ENCODE measurements around the gene GZMH.
A peak's percentile ranks its signal among the peaks of the same experiment; 100 is the strongest.
"Not testable (repeated sequence)": the region's sequence is repeated elsewhere in the genome, so short reads cannot be mapped to it uniquely, and the experiment has no call there.

The GZMH gene, protein sequence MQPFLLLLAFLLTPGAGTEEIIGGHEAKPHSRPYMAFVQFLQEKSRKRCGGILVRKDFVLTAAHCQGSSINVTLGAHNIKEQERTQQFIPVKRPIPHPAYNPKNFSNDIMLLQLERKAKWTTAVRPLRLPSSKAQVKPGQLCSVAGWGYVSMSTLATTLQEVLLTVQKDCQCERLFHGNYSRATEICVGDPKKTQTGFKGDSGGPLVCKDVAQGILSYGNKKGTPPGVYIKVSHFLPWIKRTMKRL

DNA sequence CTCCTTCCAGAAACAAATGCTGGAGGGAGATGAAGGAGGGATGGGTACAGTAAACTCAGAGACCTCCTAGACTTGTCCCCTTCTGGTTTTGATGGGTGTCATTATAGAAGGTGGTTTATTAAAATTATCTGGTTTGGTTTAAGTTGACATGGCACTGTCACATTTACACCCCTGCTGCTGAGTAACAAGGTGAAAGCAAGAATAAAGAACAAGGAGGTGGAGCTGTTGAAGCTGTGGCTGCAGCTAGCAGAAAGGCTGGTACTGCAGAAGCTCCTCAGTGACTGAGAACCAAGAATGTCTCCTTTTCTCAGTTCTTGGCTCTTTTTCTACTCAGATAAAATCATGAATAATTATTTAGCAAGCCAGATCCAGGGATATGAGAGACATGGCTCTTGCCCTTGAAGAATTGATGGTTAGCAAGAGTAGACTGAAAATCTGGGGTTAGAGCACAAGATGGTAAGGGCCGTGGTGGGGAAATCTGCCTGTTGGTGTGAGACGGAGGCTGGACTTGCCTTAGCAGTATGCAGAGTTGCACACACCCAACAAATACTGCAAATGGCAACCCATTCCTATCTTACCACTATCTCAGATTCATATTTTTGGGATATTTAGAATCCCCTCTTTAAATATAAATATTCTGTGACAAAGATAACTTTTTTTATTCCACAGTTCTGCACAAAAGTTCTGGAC is at the start of gene GZMH:
TSS of gene GZMH (minus strand) at position 31 of the 690 bp plus-strand sequence. CDS start 72 bp downstream, outside the sequence.
- no peak for DNase-seq

DNA sequence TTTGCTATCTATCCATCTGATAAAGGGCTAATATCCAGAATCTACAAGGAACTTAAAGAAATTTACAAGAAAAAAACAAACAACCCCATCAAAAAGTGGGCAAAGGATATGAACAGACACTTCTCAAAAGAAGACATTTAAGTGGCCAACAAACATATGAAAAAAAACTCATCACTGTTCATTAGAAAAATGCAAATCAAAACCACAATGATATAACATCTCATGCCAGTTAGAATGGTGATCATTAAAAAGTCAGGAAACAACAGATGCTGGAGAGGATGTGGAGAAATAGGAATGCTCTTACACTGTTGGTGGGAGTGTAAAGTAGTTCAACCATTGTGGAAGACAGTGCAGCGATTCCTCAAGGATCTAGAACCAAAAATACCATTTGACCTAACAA is 38.9 kb upstream of the GZMH start:
- DNase-seq = not testable (repeated sequence)

DNA sequence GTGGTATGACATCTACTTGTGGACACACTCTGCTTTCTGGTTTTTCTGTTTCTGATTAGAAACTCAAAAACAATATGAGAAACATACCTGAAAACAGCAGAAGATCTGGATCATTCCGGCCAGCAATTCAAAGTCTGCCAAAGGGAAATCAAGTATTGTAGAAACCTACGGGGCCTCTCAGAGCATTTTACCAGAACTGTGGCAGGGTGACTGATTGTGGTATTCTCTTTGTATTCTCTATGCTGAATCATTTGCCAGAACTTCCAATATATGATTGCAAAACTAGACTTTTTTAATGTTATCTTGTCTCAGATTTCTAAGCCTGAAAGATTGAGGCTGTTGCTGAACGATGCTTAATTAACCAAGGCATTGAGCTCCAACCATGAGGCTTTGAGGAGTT is 30.4 kb upstream of the GZMH start:
- no peak for DNase-seq

DNA sequence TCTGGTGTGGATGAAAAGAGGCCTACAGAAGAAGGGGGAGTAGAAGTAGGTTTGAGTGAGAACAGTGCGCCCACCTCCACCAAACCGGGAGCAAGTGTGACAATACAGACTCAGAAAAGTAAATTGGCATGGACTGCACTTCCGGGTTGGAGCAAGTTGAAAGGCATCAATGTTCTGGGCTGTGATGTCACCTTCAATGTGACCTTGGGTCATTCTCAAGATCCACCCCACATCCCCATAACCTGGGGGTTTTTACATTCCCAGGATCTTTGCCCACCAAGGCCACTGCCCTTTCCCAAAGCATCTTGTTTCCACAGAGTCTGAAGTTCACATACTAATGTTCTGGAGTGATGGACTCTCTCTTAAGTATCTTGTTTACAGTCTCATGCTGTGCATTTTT is 29.8 kb upstream of the GZMH start:
- DNase-seq = no peak

DNA sequence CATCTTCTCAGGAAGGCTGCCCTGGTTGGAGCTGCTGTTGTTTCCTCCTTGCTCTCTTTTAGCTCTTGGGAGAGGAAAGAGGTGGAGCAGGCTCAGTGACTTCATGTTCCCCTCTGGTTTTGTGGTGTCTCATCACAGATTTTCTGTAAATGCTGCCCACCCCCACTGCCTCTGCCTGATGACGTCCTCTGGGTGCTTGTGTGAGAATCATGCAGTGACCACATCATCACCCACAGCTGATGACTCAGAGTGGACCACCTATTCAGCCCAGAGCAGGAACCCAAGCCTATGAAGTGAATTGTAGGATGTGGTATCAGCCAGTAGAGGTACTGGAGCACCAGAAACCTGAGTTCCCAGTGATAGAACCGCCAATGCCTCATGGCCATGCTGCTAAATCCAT is 24.7 kb upstream of the GZMH start, which contains the start of gene GZMB:
TSS of gene GZMB (minus strand) at position 33 of the 400 bp plus-strand sequence. CDS start at position 3, 30 bp downstream.
- DNase-seq = peak; percentile 30

DNA sequence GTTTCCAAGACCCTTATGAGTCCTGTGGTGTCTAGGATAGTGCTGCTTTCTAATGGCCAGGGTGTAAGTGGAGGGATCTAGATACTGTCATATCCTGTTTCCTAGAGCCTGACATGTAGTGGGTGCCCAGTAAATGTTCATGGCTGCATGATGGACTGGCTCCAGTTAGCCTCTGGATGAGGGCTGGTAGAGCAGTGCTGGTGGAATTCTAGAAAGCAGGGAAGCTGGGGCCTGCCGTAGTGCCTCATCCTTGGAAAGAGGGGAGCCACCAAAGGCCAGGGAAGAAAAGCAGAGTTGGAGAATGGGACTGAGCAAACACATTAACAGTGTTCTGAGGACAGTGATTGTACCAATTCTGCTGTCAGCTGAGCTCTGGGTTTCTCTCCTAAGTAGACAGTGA is 23.9 kb upstream of the GZMH start:
- DNase-seq = no peak

DNA sequence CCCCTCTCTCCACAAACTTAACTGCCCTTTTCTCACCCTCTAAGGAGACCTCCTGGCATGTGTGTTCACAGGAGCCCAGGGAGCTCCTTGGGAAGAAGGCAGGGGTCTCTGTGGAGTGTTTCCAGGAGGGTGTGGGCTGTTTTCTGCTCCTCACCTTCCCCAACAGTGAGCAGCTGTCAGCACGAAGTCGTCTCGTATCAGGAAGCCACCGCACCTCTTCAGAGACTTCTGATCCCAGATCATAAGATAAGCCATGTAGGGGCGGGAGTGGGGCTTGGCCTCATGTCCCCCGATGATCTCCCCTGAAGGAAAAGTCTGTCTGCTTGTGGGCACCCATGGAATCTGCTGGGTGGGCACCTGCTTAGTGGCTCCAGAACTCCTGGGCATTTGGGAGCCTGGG is 23.3 kb upstream of the GZMH start:
- no peak for DNase-seq

DNA sequence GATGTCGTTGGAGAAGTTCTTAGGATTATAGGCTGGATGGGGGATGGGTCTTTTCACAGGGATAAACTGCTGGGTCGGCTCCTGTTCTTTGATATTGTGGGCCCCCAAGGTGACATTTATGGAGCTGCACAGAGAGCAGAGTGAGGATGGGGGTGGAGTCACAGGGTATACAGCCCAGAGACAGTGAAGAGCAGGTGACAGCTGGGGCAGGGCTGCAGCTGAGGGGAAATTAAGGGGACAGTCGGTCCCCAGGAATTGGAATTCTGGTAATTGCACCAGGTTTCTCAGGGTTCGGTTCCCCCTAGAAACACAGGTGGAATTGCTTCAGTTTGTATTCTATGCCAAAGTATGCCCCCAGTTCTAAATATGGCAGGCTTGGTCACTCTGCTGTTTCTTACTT is 22.9 kb upstream of the GZMH start:
- DNase-seq = no peak

DNA sequence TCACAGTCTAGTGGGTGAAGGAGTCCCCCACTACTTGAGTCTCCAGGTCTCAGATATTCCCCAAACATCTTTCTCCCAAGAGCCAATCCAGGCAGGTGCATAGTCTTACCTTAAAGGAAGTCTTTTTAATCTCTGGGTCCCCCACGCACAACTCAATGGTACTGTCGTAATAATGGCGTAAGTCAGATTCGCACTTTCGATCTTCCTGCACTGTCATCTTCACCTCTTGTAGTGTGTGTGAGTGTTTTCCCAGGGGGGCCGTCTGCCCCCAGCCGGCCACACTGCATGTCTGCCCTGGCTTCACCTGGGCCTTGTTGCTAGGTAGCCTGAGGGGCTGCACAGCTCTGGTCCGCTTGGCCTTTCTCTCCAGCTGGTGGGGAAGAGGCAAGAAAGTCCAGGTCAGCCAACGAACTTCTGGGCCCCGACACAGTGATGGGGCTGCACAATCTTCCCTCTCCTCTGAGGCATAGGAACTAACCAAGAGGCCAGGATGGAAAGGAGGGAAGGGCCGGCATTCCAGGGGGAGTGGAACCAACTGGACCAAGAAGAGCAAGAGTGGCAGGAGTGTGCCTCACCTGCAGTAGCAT is 22.4 kb upstream of the GZMH start:
- no peak for DNase-seq

DNA sequence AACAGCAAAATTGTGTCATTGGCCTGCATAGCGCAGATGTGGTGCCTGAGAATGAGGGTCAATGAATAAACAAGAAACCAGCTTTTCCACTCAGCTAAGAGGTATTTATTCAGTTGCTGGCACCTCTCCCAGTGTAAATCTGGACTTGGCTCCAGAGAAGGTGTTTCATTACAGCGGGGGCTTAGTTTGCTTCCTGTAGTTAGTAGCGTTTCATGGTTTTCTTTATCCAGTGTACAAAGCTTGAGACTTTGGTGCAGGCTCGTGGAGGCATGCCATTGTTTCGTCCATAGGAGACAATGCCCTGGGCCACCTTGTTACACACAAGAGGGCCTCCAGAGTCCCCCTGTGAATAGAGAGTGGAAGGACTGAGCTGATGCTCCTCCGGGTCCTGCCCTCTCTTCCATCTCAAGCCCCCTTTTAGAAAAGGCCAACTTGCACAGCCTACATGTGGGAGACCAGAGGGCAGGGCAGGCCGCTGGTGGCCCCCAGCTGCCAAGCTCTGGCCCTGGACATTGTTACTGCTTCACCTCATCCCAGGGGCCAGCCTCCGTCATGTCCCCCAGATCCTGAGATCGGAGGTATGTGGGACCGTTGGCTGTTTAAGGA is 21.5 kb upstream of the GZMH start:
- DNase-seq = no peak

DNA sequence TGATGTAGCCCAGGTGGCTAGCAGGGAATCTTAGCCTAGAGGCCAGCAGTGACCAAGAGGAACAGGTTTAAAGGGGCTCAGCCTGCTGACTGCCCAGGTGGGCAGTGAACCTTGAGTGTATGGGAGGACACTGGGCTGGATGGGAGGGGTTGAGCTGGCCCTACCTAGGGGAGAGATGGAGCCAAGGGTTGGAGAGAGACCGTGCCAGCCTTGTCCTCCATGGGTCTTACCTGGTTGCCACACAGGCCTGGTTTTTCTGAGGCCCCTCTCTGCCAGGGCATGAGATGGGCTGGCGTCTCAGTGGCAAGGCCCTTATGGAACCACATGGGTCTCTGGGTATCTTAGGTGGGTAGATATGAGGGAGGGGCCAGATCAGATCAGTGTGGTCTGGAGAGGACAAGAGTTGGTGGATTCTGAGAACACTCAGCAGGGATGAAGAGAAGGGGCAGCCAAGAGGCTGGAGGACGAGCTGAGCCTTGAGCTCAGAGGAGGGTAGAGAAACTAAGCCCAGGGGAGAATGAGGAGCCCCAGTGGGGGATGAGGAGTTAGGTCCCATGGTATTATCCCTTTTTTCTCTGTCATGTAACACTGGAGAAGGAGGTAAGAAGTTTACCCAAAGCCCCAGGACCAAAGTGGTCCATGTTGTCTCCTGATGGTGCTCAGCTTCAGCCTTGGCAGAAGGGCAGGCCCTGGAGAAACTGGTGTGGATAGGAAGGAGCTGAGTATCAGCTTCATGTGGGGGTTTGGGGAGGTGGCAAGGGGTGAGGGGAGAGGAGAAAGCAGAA is 20.8 kb upstream of the GZMH start:
- no peak for DNase-seq

DNA sequence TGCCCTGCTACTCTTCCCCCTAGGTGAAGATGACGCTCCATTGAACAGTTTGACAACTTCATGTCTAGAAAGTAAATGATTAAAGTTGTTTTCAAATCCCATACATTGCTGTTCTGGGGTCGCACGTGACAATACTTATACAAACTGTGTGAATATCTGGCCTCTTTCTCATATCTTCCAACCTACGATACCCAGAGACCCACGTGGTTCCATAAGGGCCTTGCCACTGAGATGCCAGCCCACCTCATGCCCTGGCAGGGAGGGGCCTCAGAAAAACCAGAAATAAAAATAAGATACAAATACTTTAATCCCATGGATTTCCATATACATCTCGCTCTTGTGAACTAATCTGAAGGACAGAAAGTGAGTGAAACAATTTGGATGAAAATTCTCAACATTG is 20.0 kb upstream of the GZMH start:
- DNase-seq = no peak

DNA sequence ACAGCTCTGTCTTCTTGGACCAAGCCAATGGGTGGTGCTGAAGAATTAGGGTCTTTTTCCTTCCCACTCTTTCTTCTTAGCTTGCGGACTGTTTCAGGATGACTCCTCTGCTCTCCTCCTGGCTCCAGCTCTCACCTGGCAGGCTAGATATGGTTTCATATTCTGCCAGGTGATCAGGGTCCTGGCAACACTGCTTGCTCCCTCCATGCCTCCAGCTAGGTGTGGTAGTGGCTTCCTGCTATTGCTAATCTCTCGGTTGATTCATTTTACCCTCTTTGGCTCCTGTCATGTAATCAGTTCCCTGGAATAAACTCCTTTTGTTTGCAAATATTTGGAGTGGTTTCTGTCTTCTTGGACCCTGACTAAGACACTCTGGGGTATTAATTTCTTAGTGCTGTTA is 4.3 kb upstream of the GZMH start:
- DNase-seq = no peak

DNA sequence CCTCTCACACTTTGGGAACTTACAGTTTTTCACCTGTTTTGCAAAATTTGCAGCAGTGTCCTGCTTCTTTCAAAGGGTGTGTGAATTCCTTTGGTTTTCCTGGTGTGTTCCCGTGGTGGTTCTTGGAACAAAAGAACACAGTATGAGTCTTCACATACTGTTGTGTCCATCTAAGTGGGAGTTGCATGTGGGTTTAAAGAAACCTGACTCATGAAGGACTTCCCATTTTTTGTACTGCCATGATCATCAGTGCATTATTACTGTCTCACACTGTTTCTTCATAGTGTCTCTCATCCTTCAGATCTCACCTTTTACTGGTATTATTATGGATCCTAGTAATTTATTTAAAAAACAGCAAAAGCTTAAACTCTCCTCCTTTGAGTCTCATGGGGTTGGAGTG is 3.8 kb upstream of the GZMH start:
- DNase-seq = no peak

DNA sequence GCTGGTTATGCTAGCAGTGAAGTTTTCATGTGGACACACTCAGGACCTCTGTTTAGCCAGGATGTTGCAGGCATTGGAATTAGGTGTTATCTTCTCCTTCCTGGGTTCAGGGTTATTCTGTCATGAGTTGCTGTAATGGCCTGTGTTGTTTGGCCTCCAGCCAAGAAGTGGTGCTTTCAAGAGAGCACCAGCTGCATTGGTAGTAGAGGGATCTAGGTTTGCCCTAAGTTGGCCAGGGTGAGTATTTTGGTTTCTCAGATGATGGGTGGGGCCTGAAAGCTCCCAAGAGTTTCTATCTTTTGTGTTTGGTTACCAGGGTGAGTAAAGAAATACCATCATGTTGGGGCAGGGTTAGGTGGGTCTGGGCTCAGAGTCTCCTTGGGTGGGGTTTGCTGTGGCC is 2.7 kb upstream of the GZMH start:
- DNase-seq = no peak

DNA sequence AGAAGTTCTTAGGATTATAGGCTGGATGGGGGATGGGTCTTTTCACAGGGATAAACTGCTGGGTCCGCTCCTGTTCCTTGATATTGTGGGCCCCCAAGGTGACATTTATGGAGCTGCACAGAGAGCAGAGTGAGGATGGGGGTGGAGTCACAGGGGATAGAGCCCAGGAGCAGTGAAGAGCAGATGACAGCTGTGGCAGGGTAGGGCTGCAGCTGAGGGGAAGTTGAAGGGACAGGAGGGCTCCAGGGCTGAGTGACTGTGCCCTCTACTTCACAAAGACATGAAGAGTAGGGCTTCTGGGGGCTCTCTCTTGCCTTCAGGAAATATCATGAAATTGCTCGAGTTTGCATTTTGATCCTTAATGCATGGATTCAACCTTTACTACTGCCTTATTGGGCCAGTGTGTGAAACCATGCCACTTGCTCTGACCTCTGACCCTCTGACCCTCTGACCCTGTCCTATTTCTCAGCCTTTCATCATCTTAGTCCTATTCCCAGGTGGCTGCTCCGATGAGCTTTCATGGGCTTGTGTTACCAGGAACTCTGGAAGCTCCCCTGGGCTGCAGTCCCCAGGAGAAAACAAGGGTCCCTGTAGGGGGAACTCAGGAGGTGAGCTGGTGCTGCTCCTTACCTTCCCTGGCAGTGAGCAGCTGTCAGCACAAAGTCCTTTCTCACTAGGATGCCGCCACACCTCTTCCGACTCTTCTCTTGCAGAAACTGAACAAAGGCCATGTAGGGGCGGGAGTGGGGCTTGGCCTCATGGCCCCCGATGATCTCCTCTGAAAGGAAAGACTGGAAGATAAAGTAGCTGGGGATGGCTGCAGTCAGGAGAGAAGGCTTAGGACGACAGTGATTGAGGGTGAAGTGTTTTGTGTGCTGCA is 1.6 kb downstream of the GZMH start:
- DNase-seq = no peak

DNA sequence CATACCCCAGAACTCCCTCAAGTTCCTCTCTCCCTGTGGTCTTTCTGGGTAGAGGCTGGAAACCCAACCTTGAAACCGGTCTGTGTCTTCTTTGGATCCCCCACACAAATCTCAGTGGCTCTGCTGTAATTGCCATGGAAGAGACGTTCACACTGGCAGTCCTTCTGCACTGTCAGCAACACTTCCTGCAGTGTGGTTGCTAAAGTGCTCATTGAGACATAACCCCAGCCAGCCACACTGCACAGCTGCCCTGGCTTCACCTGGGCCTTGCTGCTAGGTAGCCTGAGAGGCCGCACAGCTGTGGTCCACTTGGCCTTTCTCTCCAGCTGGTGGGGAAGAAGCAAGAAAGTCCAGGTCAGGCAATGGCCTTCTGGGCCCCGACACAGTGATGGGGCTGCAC is 2.4 kb downstream of the GZMH start:
- no peak for DNase-seq

DNA sequence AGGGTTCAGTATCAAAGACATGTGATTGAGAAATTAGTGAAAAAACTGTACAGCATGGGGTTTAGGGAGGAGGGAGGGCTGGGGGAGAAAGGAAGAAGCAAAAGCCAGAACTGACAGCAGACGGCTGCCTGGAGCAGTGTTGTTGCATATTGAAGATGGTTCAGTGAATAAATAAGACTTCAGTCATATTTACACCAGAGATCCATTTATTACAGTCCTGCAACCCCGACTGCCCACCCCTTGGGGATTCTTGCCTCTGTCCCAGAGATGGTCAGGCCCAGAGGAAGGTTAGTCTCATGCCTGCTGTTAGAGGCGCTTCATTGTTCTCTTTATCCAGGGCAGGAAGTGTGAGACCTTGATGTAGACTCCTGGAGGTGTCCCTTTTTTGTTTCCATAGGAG is 3.2 kb downstream of the GZMH start:
- no peak for DNase-seq

DNA sequence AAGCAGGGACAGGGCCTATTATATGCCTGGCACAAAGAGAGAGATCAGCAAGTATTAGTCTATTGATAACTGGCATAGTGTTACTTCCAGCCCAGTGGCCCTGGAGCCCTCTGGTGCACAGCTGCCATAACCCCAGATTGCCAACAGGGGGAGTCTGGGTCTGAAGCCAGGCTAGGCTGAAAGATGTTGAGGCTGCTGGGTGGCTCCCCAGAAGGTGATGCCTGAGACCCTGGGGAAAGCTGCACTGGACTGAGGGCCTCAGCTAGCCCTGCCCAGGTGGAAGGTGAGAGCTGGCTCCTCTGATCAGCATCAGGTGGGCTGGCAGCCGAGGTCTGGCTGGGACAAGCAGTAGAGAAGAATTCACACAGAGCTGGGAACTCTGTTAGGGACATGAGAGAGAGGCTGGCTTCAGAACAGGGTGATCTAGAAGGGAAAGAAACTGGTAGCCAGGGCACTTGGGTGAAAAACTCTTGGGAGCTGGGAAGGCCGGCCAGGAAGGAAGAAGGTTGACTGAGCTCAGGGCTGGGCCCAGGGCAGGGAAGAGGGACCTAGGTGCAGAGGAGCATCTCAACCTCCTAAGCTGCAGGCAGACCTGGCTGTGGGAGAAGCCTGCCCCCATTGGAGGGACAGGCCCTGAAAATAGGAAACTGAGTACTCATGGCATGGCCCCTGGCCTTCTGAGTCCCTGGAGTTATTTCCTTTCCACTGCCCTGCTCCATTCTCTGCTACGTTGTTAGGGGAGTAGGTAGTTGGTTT is 3.9 kb downstream of the GZMH start:
- DNase-seq = peak; percentile 71

DNA sequence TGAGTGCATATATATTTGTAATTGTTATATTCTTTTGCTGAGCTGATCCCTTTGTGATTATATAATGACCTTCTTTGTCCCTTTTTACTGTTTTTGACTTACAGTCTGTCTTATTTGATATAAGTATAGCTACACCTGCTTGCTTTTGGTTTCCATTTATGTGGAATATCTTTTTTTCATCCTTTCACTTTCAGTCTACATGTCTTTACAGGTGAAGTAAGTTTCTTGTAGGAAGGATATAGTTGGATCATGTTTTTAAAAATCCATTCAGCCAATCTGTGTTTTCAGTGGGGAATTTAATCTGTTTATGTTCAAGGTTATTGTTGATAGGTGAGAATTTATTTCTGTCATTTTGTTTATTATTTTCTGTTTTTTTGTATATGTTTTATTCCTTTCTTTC is 12.1 kb downstream of the GZMH start:
- no peak for DNase-seq

DNA sequence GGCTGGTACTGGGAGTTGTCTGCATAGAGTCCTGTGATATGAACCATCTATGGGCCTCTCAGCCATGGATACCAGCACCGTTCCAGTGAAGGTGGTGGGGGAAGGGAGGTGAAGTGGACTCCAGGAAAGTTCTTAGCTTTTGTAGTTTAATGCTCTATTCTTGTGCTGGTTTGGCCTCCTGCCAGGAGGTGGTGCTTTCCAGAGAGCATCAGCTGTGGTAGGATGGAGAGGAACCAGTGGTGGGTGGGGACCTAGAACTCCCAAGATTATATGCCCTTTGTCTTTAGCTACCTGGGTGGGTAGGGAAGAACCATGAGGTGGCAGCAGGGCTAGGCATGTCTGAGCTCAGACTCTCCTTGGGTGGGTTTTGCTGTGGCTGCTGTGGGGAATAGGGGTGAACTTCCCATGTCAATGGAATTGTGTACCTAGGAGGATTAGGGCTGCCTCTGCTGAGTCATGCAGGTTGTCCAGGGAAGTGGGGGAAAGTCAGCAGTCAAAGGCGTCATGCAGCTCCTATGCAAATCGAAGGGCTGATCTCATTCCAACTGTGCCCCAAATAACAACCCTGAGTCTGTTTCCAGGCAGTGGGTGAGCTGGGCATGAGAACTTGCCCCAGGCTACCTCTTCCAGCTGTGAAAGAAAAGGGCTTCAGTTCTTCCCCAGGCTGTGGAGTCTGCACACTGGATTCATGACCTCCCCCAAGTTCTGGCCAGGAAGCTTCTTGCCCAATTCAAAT is 14.2 kb downstream of the GZMH start:
- DNase-seq = no peak
